Progenitor cell of endocrine pancreas (in vitro differentiated cells): ENCODE data around the gene TGFBR2. TPM values are rescaled to one million over a fixed set of nuclear protein-coding genes. Genes with fewer than 3 reads are reported as not detected.

Experiments
- DNase-seq: peaks from one replicate; pipeline ENCODE4 v3.0.0; 2021; ENCODE audit warnings: low spot score; ENCODE audit not compliant: unreplicated experiment
- H3K27ac Mint-ChIP-seq: 2 replicates; pipeline ENCODE4 v1.8.0; 2021; ENCODE audit warnings: mild to moderate bottlenecking, moderate library complexity, mixed read lengths
- H3K27me3 Mint-ChIP-seq: 2 replicates; pipeline ENCODE4 v1.8.0; 2021; ENCODE audit warnings: mixed read lengths
- H3K36me3 Mint-ChIP-seq: 2 replicates; pipeline ENCODE4 v1.8.0; 2022; ENCODE audit warnings: mixed read lengths; ENCODE audit not compliant: insufficient read depth
- H3K4me1 Mint-ChIP-seq: 2 replicates; pipeline ENCODE4 v1.8.0; 2021; ENCODE audit warnings: low read depth, mixed read lengths
- H3K4me3 Mint-ChIP-seq: 2 replicates; pipeline ENCODE4 v1.8.0; 2021; ENCODE audit warnings: low read depth, mild to moderate bottlenecking, moderate library complexity, mixed read lengths
- H3K9me3 Mint-ChIP-seq: 2 replicates; pipeline ENCODE4 v1.8.0; 2021; ENCODE audit warnings: low read depth, mixed read lengths
- total RNA-seq: library from RNA; stranded (reverse); gene quantifications from 2 replicates; pipeline ENCODE4 v1.2.1, GENCODE V29; 2021
- TF ChIP-seq, protein P1 (sequence below): fragments of 200-600 bp; sonication (generic); IDR thresholded peaks from one replicate; pipeline ENCODE4 v1.5.0; 2021; ENCODE audit warnings: antibody characterized with exemption, mild to moderate bottlenecking; ENCODE audit not compliant: unreplicated experiment

TGFBR2 gene
- total RNA-seq, 1 donor from 2014 or later = 21.1 TPM

DNA sequence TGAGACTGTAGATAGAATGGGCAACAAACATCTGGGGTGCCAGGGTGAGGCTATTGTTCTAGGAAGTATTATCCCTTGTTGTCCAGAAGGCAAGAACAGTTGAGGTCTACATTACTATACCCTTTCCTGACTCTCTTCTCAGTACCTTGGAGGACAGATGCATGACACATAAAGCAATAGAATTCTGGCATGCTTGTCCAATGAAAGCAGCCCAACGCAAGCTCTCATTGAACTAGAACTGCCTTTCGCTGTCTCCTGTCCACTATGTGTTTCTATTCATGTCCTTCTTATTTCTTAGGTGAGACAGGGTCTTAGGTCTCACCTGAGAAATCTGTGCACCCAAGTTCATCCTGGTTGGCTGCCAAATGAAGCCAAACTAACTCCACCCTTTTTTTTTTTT is 68.6 kb downstream of the TGFBR2 start:
- Mint-ChIP-seq H3K9me3 (no peaks in the 10 kb centered on the region), H3K27ac (no peak overlapping the region), H3K4me1 (no peaks in the 10 kb centered on the region), H3K4me3 (no peak overlapping the region), H3K36me3 (peaks cover 48% of the 10 kb centered on the region), H3K27me3 (no peaks in the 10 kb centered on the region)
- no peak for DNase-seq
- TF ChIP-seq, protein P1, sequence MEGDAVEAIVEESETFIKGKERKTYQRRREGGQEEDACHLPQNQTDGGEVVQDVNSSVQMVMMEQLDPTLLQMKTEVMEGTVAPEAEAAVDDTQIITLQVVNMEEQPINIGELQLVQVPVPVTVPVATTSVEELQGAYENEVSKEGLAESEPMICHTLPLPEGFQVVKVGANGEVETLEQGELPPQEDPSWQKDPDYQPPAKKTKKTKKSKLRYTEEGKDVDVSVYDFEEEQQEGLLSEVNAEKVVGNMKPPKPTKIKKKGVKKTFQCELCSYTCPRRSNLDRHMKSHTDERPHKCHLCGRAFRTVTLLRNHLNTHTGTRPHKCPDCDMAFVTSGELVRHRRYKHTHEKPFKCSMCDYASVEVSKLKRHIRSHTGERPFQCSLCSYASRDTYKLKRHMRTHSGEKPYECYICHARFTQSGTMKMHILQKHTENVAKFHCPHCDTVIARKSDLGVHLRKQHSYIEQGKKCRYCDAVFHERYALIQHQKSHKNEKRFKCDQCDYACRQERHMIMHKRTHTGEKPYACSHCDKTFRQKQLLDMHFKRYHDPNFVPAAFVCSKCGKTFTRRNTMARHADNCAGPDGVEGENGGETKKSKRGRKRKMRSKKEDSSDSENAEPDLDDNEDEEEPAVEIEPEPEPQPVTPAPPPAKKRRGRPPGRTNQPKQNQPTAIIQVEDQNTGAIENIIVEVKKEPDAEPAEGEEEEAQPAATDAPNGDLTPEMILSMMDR = no peak

DNA sequence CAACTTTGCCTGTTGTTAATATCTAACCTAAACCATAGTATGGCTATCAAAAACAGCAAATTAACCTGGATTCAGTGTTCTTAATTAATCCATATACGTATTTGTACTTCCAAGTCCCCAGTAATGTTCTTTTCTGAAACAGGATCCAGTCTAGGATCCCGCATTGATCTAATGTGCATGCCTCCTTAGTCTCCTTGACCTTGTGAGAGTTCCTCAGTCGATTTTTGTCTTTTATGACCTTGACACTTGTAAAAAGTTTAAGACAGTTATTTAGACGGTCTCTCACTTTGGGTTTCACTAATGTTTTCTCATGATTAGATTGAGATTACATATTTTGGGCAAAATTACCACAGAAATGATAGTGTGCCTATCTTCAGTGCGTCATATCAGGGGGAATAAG is 69.4 kb downstream of the TGFBR2 start:
- Mint-ChIP-seq H3K9me3 (no peaks in the 10 kb centered on the region), H3K36me3 (peaks cover 48% of the 10 kb centered on the region), H3K27me3 (no peaks in the 10 kb centered on the region), H3K4me1 (no peaks in the 10 kb centered on the region), H3K4me3 (no peak overlapping the region), H3K27ac (no peak overlapping the region)
- TF ChIP-seq, protein P1 = no peak
- DNase-seq = no peak

DNA sequence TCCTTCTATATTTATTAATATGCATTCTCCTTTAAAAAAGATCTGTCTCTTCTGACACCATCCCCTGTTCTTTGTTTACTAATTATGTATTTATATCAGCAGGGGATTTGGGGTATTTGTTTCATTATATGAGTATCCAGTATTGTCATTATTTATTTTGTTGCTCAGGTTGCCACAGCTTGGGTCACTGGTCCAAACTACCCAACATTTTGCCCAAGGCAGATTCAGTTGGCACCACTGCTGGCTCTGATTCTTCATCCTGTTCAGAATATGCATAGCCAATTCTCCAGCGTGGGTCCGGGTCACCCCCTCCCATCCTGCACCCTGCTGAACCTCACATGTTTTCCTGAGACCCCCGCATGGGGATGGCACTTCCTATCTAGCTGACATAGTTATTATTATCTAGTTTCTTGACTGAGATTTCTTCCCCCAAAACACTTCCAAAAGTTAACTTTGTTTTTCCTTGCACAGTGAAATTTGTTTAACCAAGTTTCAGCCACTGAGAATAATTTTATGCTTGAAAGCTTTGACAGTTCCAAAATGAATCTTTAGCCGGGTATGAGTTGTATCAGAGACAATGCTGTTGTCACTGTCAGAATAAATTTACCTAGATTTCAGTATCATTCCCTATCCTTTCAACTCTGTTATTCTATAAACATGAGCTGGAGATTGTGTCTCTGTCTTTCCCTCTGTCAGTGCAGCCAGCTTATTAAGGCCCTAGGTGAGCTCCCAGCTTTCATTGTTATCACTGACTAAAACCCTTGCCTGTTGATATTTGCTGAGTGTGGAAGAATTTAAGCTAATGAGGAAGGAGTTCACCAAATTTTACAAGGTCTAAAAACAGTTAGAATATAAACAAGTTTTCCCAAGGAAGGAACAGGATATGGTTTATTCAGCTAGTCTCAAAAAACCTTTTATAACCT is 70.3 kb downstream of the TGFBR2 start:
- DNase-seq = no peak
- H3K27me3 Mint-ChIP-seq = no peaks in the 10 kb centered on the region
- H3K27ac Mint-ChIP-seq = no peak overlapping the region
- peaks cover 51% of the 10 kb centered on the region for H3K36me3 Mint-ChIP-seq
- H3K4me3 Mint-ChIP-seq = no peak overlapping the region
- no peaks in the 10 kb centered on the region for H3K9me3 Mint-ChIP-seq
- TF ChIP-seq, protein P1 = no peak
- H3K4me1 Mint-ChIP-seq = no peaks in the 10 kb centered on the region

DNA sequence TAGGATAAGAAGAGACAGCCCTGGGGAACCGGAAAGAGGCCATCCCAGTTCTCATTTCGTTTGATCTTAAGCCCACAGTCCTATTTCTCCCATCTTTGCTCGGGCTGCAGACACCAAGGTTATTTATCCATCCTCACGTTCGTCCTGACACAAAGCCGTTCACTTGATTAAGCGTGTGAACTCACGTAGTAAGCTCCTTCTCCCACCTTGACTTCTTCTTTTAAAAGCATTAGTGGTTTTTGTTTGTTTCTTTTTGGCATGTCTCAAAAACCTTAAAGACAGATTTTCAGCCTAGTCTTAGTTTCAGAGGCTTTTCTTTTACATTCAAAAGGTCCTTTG is 70.9 kb downstream of the TGFBR2 start:
- TF ChIP-seq, protein P1 = no peak
- Mint-ChIP-seq H3K27me3 (no peaks in the 10 kb centered on the region), H3K9me3 (no peaks in the 10 kb centered on the region), H3K4me3 (no peak overlapping the region), H3K27ac (no peak overlapping the region), H3K4me1 (no peaks in the 10 kb centered on the region), H3K36me3 (peaks cover 49% of the 10 kb centered on the region)
- DNase-seq = no peak

DNA sequence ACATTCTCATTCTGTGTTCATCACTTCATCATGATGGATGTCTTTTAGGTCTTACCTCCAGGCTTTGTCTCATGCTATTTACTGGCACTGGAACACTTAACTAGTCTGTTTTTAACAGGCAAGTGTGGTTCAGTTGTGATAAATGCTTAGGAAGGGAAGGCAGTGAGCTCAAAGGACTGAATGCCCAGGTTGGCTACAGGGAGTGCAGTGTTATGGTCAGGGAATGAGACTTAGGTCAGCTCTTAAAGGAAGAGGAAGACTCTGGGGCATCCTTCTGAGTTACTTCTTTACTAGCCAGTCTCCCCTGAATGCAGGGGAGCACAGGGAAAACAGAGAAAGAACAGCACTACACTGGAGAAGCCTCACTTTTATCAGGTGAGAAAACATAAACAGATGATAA is 72.6 kb downstream of the TGFBR2 start:
- H3K4me3 Mint-ChIP-seq = no peak overlapping the region
- H3K27ac Mint-ChIP-seq = peak overlapping the region; percentile 68

More for the DNA sequence above, 72.6 kb downstream of the TGFBR2 start:
- no peaks in the 10 kb centered on the region for H3K4me1 Mint-ChIP-seq
- no peaks in the 10 kb centered on the region for H3K27me3 Mint-ChIP-seq
- H3K36me3 Mint-ChIP-seq = peaks cover 43% of the 10 kb centered on the region
- TF ChIP-seq, protein P1 = no peak
- H3K9me3 Mint-ChIP-seq = no peaks in the 10 kb centered on the region
- no peak for DNase-seq
